HepG2 (cell line): Measurements from ENCODE around the gene ISG20L2. TPM values are rescaled to one million over a fixed set of nuclear protein-coding genes. Genes with fewer than 3 reads are reported as not detected.
A peak's percentile ranks its signal among the peaks of the same experiment; 100 is the strongest.

Experiments
- DNMT3B ChIP-seq: conservative IDR thresholded peaks from 2 replicates; pipeline ENCODE4 v1.6.1; 2016; ENCODE audit warnings: missing biosample characterization, control low read depth
- FOXO1 ChIP-seq: sonication (generic); formaldehyde crosslinking; IDR thresholded peaks from 2 replicates; pipeline ENCODE4 v1.4.0; 2020; ENCODE audit warnings: missing genetic modification reagents
- GABPB1 ChIP-seq: IDR thresholded peaks from 2 replicates; pipeline ENCODE4 v1.6.1; 2016; ENCODE audit warnings: mild to moderate bottlenecking, missing genetic modification reagents, moderate library complexity, missing compliant biosample characterization
- GTF2F1 ChIP-seq: fragments of 150-350 bp; IDR thresholded peaks from 2 replicates; pipeline ENCODE4 v1.6.1; 2014; ENCODE audit warnings: low read length
- GTF3A ChIP-seq: sonication (generic); formaldehyde crosslinking; conservative IDR thresholded peaks from 2 replicates; pipeline ENCODE4 v1.4.0; 2020; ENCODE audit warnings: mild to moderate bottlenecking, missing genetic modification reagents
- HNRNPL ChIP-seq: fragments of 200-400 bp; formaldehyde crosslinking; IDR thresholded peaks from 2 replicates; pipeline ENCODE4 v1.6.1; 2017; ENCODE audit warnings: mild to moderate bottlenecking, low read depth, low read length
- KLF15 ChIP-seq: sonication (generic); formaldehyde crosslinking; IDR thresholded peaks from 2 replicates; pipeline ENCODE4 v1.8.1; 2023; ENCODE audit warnings: borderline replicate concordance, mild to moderate bottlenecking, inconsistent platforms, missing genetic modification reagents, mixed read lengths
- KMT2B ChIP-seq: IDR thresholded peaks from 2 replicates; pipeline ENCODE4 v1.6.1; 2016; ENCODE audit warnings: missing genetic modification reagents, missing compliant biosample characterization
- LCORL ChIP-seq, 2 experiments: fragments of 450-650 bp in 1 of 2; sonication (generic) in 1 of 2; formaldehyde crosslinking in 1 of 2; IDR thresholded peaks; 2 replicates each; pipeline versions ENCODE4 v1.5.0 to v1.6.1; 2017 to 2020; ENCODE audit warnings: antibody characterized with exemption in 1 of 2, missing genetic modification reagents in 1 of 2
- MAFF ChIP-seq: IDR thresholded peaks from 2 replicates; pipeline ENCODE4 v1.6.1; 2011; ENCODE audit warnings: low read depth, low read length, improper control_type of control experiment
- NFYB ChIP-seq: sonication (generic); formaldehyde crosslinking; IDR thresholded peaks from 2 replicates; pipeline ENCODE4 v1.4.0; 2020; ENCODE audit warnings: missing genetic modification reagents
- RBFOX2 ChIP-seq: fragments of 200-400 bp; formaldehyde crosslinking; IDR thresholded peaks from 2 replicates; pipeline ENCODE4 v1.6.1; 2017; ENCODE audit warnings: low read depth, mild to moderate bottlenecking, low read length
- REPIN1 ChIP-seq: sonication (generic); formaldehyde crosslinking; IDR thresholded peaks from 2 replicates; pipeline ENCODE4 v1.8.0; 2022; ENCODE audit warnings: missing genetic modification reagents, low read depth, mild to moderate bottlenecking, borderline replicate concordance
- RFX5 ChIP-seq: IDR thresholded peaks from 2 replicates; pipeline ENCODE4 v1.6.1; 2011; ENCODE audit warnings: low read depth, low read length, improper control_type of control experiment
- TIGD3 ChIP-seq: sonication (generic); formaldehyde crosslinking; IDR thresholded peaks from 2 replicates; pipeline ENCODE4 v1.5.1; 2020; ENCODE audit warnings: mild to moderate bottlenecking, missing genetic modification reagents, borderline replicate concordance
- TOPORS ChIP-seq: sonication (generic); formaldehyde crosslinking; IDR thresholded peaks from 2 replicates; pipeline ENCODE4 v1.8.0; 2023; ENCODE audit warnings: mild to moderate bottlenecking, missing genetic modification reagents
- XRCC5 ChIP-seq: fragments of 200-400 bp; formaldehyde crosslinking; optimal IDR thresholded peaks from 2 replicates; pipeline ENCODE3; 2017; ENCODE audit warnings: mild to moderate bottlenecking, low read length
- ZBTB42 ChIP-seq: sonication (generic); formaldehyde crosslinking; IDR thresholded peaks from 2 replicates; pipeline ENCODE4 v1.5.0; 2020; ENCODE audit warnings: mild to moderate bottlenecking, missing genetic modification reagents
- ZNF207 ChIP-seq: fragments of 450-650 bp; IDR thresholded peaks from 2 replicates; pipeline ENCODE4 v1.6.1; 2016; ENCODE audit warnings: antibody characterized with exemption, borderline replicate concordance
- ZNF232 ChIP-seq: sonication (generic); formaldehyde crosslinking; IDR thresholded peaks from 2 replicates; pipeline ENCODE4 v1.4.0; 2020; ENCODE audit warnings: missing genetic modification reagents, borderline replicate concordance
- ZNF235 ChIP-seq: sonication (generic); formaldehyde crosslinking; IDR thresholded peaks from 2 replicates; pipeline ENCODE4 v1.8.1; 2023; ENCODE audit warnings: mild to moderate bottlenecking, missing genetic modification reagents, borderline replicate concordance
- ZNF326 ChIP-seq: sonication (generic); formaldehyde crosslinking; IDR thresholded peaks from 2 replicates; pipeline ENCODE4 v1.4.0; 2020; ENCODE audit warnings: missing genetic modification reagents, borderline replicate concordance
- ZNF572 ChIP-seq: sonication (generic); formaldehyde crosslinking; IDR thresholded peaks from 2 replicates; pipeline ENCODE4 v1.5.1; 2020; ENCODE audit warnings: mild to moderate bottlenecking, missing genetic modification reagents
- ZNF577 ChIP-seq: sonication (generic); formaldehyde crosslinking; IDR thresholded peaks from 2 replicates; pipeline ENCODE4 v1.4.0; 2020; ENCODE audit warnings: mild to moderate bottlenecking, low read depth, missing genetic modification reagents, borderline replicate concordance
- ZNF660 ChIP-seq: sonication (generic); formaldehyde crosslinking; IDR thresholded peaks from 2 replicates; pipeline ENCODE4 v1.5.1; 2020; ENCODE audit warnings: mild to moderate bottlenecking, low read depth, missing genetic modification reagents, borderline replicate concordance
- polyA plus RNA-seq, 8 experiments: library from polyadenylated mRNA; depleted of rRNA in 3 of 8; stranded (reverse) in 7 of 8; unstranded in 1 of 8; fragments of >200 nt; fragmentation: Illumina TruSeq in 4 of 8; extraction: Trizol in 4 of 8; gene quantifications; 2 replicates each; pipeline versions ENCODE4 v1.2.1 to v1.2.3, GENCODE V29; 2011 to 2016; ENCODE audit warnings: low read depth in 4 of 8, missing spikeins in 1 of 8, mixed read lengths in 1 of 8; ENCODE audit not compliant: insufficient read depth in 1 of 8
- total RNA-seq, 5 experiments: library from RNA; depleted of rRNA; stranded (reverse); fragments of >200 nt; fragmentation: Illumina TruSeq; extraction: Trizol; gene quantifications; 2 replicates each; pipeline ENCODE4 v1.2.3, GENCODE V29; 2016; ENCODE audit warnings: low read depth in 1 of 5
- TF ChIP-seq, protein P1 (sequence below): sonication (generic); formaldehyde crosslinking; IDR thresholded peaks from 2 replicates; pipeline ENCODE4 v1.4.0; 2020; ENCODE audit warnings: missing genetic modification reagents

The ISG20L2 gene
- total and polyA plus RNA-seq, 2 of the 13 experiments (the other 11 are each of a cell fraction or from before 2014, with no cell fraction given) = 19.8 to 21.3 TPM

DNA sequence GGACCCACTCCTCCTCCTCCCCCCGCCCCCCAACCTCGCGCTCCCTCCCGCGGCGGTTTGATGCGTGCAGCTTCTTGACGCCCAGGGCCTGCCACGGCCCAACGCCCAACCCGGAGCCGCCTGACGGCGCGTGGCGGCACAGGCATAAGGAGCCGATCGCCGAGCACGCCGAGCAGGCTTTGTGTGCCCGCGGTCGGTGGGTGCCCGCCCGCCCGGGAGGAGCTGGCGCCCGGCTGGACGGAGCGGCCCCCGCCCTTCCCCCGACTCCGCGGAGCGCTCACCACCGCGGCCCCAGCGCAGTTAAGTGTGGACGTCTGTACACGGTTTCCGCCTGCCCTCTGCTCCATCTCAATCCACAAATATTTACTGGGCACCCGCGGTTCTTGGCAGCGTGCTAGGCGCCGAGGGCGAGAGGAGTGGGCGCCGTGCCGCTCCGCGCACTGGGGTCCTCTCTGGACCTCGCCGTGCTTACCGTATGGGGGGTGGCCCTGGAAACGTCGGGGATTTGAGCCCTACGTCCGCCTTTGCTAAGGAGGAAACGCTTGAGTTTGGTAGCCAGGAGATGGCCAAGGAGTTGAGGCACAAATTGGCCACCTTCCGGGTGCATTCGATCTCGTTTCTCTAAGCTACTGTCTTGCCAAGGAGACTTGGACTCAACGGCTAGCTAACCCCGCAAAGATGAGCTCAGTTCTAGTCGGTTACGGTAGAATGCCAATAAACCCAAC, 23.4 kb upstream of the ISG20L2 start (continued):
- TF ChIP-seq ZBTB42 (CRISPR knock-in tag) (0 out of 2 replicates have a peak, but pooled peaks have one; percentile 65), ZNF235 (CRISPR knock-in tag) (no peak), GTF2F1 (no peak), XRCC5 (peak; percentile 90), KMT2B (CRISPR knock-in tag) (peak; percentile 42; the same call in 1 of the 2 replicates), REPIN1 (CRISPR knock-in tag) (peak; percentile 47; the same call in 1 of the 2 replicates), ZNF207 (no peak), ZNF660 (no peak), ZNF232 (CRISPR knock-in tag) (peak; percentile 69; the same call in 1 of the 2 replicates), GTF3A (CRISPR knock-in tag) (no peak), KLF15 (0 out of 2 replicates have a peak, but pooled peaks have one; percentile 56), GABPB1 (peak; percentile 84), HNRNPL (peak; percentile 72; the same call in 1 of the 2 replicates), RBFOX2 (peak; percentile 79), ZNF577 (CRISPR knock-in tag) (no peak), FOXO1 (CRISPR knock-in tag) (peak; percentile 58), DNMT3B (no peak), RFX5 (no peak), NFYB (CRISPR knock-in tag) (peak; percentile 83), TIGD3 (no peak), TOPORS (CRISPR knock-in tag) (peak; percentile 56; the same call in 1 of the 2 replicates), ZNF572 (0 out of 2 replicates have a peak, but pooled peaks have one; percentile 37), ZNF326 (CRISPR knock-in tag) (no peak), MAFF (no peak; the same call in 1 of the 2 replicates), LCORL (IDR thresholded peaks at IDR 0.05) (no peak), LCORL (CRISPR knock-in tag; IDR thresholded peaks at IDR 0.05) (0 out of 2 replicates have a peak, but pooled peaks have one; percentile 12)
- TF ChIP-seq, protein P1, sequence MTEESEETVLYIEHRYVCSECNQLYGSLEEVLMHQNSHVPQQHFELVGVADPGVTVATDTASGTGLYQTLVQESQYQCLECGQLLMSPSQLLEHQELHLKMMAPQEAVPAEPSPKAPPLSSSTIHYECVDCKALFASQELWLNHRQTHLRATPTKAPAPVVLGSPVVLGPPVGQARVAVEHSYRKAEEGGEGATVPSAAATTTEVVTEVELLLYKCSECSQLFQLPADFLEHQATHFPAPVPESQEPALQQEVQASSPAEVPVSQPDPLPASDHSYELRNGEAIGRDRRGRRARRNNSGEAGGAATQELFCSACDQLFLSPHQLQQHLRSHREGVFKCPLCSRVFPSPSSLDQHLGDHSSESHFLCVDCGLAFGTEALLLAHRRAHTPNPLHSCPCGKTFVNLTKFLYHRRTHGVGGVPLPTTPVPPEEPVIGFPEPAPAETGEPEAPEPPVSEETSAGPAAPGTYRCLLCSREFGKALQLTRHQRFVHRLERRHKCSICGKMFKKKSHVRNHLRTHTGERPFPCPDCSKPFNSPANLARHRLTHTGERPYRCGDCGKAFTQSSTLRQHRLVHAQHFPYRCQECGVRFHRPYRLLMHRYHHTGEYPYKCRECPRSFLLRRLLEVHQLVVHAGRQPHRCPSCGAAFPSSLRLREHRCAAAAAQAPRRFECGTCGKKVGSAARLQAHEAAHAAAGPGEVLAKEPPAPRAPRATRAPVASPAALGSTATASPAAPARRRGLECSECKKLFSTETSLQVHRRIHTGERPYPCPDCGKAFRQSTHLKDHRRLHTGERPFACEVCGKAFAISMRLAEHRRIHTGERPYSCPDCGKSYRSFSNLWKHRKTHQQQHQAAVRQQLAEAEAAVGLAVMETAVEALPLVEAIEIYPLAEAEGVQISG (CRISPR knock-in tag) = peak; percentile 91
